SK-N-SH treated with all-trans-retinoic acid at 6 μM for 48 hours (cell line): Measurements from ENCODE around the gene MBD5.

Experiments
- ATAC-seq: fragments of 200-7000 bp; cut with Tn5 transposase; 3 replicates; pipeline ENCODE4 v1.9.1; 2020; ENCODE audit warnings: mild to moderate bottlenecking, moderate library complexity
- ARNTL ChIP-seq: fragments of 450-650 bp; formaldehyde crosslinking; IDR thresholded peaks from 2 replicates; pipeline ENCODE4 v1.5.0; 2020; ENCODE audit warnings: low read depth, mild to moderate bottlenecking, moderate library complexity, borderline replicate concordance
- BACH2 ChIP-seq: fragments of 250-450 bp; sonication (Bioruptor Pico); IDR thresholded peaks from 2 replicates; pipeline ENCODE4 v1.9.0; 2021; ENCODE audit warnings: mild to moderate bottlenecking, borderline replicate concordance
- CSDC2 ChIP-seq: fragments of 250-450 bp; sonication (Bioruptor Pico); IDR thresholded peaks from 2 replicates; pipeline ENCODE4 v1.5.0; 2020; ENCODE audit warnings: mild to moderate bottlenecking, moderate library complexity
- ESRRG ChIP-seq: fragments of 250-450 bp; sonication (Bioruptor Pico); IDR thresholded peaks from 2 replicates; pipeline ENCODE4 v1.6.1; 2021; ENCODE audit warnings: mild to moderate bottlenecking
- GLIS3 ChIP-seq: fragments of 250-450 bp; sonication (Bioruptor Pico); IDR thresholded peaks from 2 replicates; pipeline ENCODE4 v1.5.0; 2020; ENCODE audit warnings: mild to moderate bottlenecking, moderate library complexity
- ISL1 ChIP-seq: fragments of 250-450 bp; sonication (Bioruptor Pico); IDR thresholded peaks from 2 replicates; pipeline ENCODE4 v2.1.2; 2022; ENCODE audit warnings: mild to moderate bottlenecking, moderate library complexity
- OSR1 ChIP-seq: fragments of 250-450 bp; sonication (Bioruptor Pico); IDR thresholded peaks from 2 replicates; pipeline ENCODE4 v1.8.0; 2022; ENCODE audit warnings: moderate library complexity, mild to moderate bottlenecking, inconsistent platforms
- PPARA ChIP-seq: fragments of 250-450 bp; sonication (Bioruptor Pico); IDR thresholded peaks from 2 replicates; pipeline ENCODE4 v1.5.0; 2020; ENCODE audit warnings: mild to moderate bottlenecking, borderline replicate concordance
- RARB ChIP-seq: fragments of 250-450 bp; sonication (Bioruptor Pico); IDR thresholded peaks from 2 replicates; pipeline ENCODE4 v1.8.0; 2021; ENCODE audit warnings: mild to moderate bottlenecking, moderate library complexity
- SNAI2 ChIP-seq: fragments of 250-450 bp; sonication (Bioruptor Pico); IDR thresholded peaks from 2 replicates; pipeline ENCODE4 v1.5.0; 2020; ENCODE audit warnings: mild to moderate bottlenecking, moderate library complexity
- TCF4 ChIP-seq: fragments of 250-450 bp; sonication (Bioruptor Pico); IDR thresholded peaks from 2 replicates; pipeline ENCODE4 v1.8.0; 2021; ENCODE audit warnings: mild to moderate bottlenecking, moderate library complexity, borderline replicate concordance
- TOX ChIP-seq: fragments of 250-450 bp; sonication (Bioruptor Pico); IDR thresholded peaks from 2 replicates; pipeline ENCODE4 v1.8.0; 2021; ENCODE audit warnings: mild to moderate bottlenecking, moderate library complexity, borderline replicate concordance
- ZC3H10 ChIP-seq: fragments of 250-450 bp; sonication (Bioruptor Pico); IDR thresholded peaks from 2 replicates; pipeline ENCODE4 v1.5.1; 2021; ENCODE audit warnings: mild to moderate bottlenecking, moderate library complexity
- ZFP3 ChIP-seq: fragments of 250-450 bp; sonication (Bioruptor Pico); IDR thresholded peaks from 2 replicates; pipeline ENCODE4 v1.5.0; 2020; ENCODE audit warnings: mild to moderate bottlenecking, moderate library complexity
- ZFP30 ChIP-seq: fragments of 450-650 bp; formaldehyde crosslinking; IDR thresholded peaks from 2 replicates; pipeline ENCODE4 v1.5.0; 2022; ENCODE audit warnings: mild to moderate bottlenecking, moderate library complexity
- ZNF565 ChIP-seq: fragments of 450-650 bp; formaldehyde crosslinking; conservative IDR thresholded peaks from 2 replicates; pipeline ENCODE4 v1.5.0; 2020; ENCODE audit warnings: low read depth, mild to moderate bottlenecking, moderate library complexity
- ZNF70 ChIP-seq: fragments of 450-650 bp; formaldehyde crosslinking; IDR thresholded peaks from 2 replicates; pipeline ENCODE4 v1.5.0; 2020; ENCODE audit warnings: mild to moderate bottlenecking, moderate library complexity
- ZNF8 ChIP-seq: fragments of 450-650 bp; formaldehyde crosslinking; IDR thresholded peaks from 2 replicates; pipeline ENCODE4 v1.5.0; 2020; ENCODE audit warnings: mild to moderate bottlenecking, moderate library complexity
- TF ChIP-seq, protein P1 (sequence below): fragments of 250-450 bp; sonication (Bioruptor Pico); IDR thresholded peaks from 2 replicates; pipeline ENCODE4 v1.5.1; 2020; ENCODE audit warnings: low read depth, mild to moderate bottlenecking, moderate library complexity
- TF ChIP-seq, protein P2 (sequence below): fragments of 250-450 bp; sonication (Bioruptor Pico); IDR thresholded peaks from 2 replicates; pipeline ENCODE4 v1.8.0; 2021; ENCODE audit warnings: low read depth, mild to moderate bottlenecking, moderate library complexity, borderline replicate concordance
- TF ChIP-seq, protein P3 (sequence below): fragments of 250-450 bp; sonication (Bioruptor Pico); IDR thresholded peaks from 2 replicates; pipeline ENCODE4 v1.5.0; 2020; ENCODE audit warnings: mild to moderate bottlenecking, moderate library complexity
- TF ChIP-seq, protein P4 (sequence below): fragments of 250-450 bp; sonication (Bioruptor Pico); IDR thresholded peaks from 2 replicates; pipeline ENCODE4 v1.5.1; 2021; ENCODE audit warnings: mild to moderate bottlenecking, moderate library complexity

The MBD5 gene

DNA sequence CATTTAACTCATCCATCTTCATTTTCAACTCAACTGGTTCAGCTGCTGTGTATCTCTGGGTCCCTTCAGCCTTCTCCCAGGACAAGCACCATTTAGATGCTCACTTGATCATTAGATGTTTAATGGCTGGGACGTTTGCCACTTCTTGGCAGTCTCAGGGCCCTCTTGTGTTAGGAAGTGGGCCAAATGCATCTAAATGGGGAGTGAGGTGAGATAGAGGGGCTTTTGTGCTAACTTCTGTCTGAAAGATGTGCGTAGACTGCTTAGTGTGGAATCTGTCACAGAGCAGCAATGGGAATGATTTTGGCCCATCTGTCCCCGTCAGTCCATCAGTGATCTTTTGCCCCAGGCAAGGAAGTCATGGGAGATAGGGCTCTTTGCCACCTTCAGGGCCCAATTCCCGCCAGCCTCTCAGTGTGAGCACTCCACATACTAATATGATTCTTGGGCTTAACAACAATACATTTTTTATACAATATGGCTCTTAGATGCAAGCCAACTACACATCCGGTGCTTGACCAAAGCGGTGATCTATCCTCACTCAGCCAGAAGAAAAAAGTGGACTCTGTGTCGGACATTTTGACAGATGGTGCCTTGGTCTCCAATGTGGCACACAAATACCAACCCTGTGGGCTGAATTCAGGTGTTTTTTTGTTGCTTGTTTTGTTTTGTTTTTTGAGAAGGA lies 528.0 kb downstream of the MBD5 start:
- no peak for ATAC-seq
- TF ChIP-seq, protein P1, sequence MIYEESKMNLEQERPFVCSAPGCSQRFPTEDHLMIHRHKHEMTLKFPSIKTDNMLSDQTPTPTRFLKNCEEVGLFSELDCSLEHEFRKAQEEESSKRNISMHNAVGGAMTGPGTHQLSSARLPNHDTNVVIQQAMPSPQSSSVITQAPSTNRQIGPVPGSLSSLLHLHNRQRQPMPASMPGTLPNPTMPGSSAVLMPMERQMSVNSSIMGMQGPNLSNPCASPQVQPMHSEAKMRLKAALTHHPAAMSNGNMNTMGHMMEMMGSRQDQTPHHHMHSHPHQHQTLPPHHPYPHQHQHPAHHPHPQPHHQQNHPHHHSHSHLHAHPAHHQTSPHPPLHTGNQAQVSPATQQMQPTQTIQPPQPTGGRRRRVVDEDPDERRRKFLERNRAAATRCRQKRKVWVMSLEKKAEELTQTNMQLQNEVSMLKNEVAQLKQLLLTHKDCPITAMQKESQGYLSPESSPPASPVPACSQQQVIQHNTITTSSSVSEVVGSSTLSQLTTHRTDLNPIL: no peak
- TF ChIP-seq ZNF70 (CRISPR knock-in tag): no peak
- TF ChIP-seq BACH2 (CRISPR knock-in tag): no peak
- TF ChIP-seq, protein P2, sequence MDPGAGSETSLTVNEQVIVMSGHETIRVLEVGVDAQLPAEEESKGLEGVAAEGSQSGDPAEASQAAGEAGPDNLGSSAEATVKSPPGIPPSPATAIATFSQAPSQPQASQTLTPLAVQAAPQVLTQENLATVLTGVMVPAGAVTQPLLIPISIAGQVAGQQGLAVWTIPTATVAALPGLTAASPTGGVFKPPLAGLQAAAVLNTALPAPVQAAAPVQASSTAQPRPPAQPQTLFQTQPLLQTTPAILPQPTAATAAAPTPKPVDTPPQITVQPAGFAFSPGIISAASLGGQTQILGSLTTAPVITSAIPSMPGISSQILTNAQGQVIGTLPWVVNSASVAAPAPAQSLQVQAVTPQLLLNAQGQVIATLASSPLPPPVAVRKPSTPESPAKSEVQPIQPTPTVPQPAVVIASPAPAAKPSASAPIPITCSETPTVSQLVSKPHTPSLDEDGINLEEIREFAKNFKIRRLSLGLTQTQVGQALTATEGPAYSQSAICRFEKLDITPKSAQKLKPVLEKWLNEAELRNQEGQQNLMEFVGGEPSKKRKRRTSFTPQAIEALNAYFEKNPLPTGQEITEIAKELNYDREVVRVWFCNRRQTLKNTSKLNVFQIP (CRISPR knock-in tag): no peak
- no peak for TF ChIP-seq ISL1 (CRISPR knock-in tag)
- TF ChIP-seq OSR1: no peak
- TF ChIP-seq GLIS3 (CRISPR knock-in tag): no peak
- TF ChIP-seq CSDC2 (CRISPR knock-in tag): no peak
- no peak for TF ChIP-seq TOX (CRISPR knock-in tag)
- TF ChIP-seq TCF4 (CRISPR knock-in tag): no peak
- no peak for TF ChIP-seq SNAI2 (CRISPR knock-in tag)
- TF ChIP-seq ZNF565 (CRISPR knock-in tag): no peak
- TF ChIP-seq ESRRG: no peak
- no peak for TF ChIP-seq PPARA (CRISPR knock-in tag)
- no peak for TF ChIP-seq ARNTL (CRISPR knock-in tag)
- no peak for TF ChIP-seq RARB (CRISPR knock-in tag)

DNA sequence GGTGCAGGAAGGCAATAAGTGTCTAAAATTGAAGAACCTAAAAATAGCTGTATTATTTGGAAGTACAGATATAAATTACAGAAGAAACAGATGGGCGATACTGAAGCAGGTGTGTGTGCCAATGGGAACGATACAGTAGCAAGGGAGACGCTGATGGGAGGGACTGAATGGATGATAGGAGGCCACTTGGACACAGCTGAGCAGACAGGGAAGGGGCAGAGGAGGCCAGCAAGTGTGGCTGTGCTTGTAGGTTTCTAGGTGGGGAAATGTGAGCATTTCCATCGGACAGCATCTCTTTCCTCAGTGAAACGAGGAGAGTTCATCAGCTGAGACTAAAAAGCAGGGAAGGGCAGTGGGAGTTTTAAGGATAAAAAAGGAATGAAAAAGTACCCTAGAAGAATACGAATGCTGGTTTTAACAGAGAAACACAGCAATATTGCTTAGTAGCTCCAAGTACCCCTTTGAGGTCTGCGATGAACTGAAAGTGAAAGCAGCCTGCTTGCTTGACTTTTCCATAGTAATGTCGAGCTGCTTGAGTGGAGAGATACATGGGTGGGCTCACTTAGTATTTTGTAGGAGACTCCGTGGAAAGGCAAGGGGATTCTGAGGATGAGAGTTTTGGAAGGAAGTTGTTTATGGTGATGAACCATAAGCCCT lies 531.9 kb downstream of the MBD5 start:
- ATAC-seq: peak; percentile 43
- no peak for TF ChIP-seq TCF4 (CRISPR knock-in tag)
- TF ChIP-seq ZFP30 (CRISPR knock-in tag): no peak
- no peak for TF ChIP-seq ZNF565 (CRISPR knock-in tag)
- TF ChIP-seq, protein P3, sequence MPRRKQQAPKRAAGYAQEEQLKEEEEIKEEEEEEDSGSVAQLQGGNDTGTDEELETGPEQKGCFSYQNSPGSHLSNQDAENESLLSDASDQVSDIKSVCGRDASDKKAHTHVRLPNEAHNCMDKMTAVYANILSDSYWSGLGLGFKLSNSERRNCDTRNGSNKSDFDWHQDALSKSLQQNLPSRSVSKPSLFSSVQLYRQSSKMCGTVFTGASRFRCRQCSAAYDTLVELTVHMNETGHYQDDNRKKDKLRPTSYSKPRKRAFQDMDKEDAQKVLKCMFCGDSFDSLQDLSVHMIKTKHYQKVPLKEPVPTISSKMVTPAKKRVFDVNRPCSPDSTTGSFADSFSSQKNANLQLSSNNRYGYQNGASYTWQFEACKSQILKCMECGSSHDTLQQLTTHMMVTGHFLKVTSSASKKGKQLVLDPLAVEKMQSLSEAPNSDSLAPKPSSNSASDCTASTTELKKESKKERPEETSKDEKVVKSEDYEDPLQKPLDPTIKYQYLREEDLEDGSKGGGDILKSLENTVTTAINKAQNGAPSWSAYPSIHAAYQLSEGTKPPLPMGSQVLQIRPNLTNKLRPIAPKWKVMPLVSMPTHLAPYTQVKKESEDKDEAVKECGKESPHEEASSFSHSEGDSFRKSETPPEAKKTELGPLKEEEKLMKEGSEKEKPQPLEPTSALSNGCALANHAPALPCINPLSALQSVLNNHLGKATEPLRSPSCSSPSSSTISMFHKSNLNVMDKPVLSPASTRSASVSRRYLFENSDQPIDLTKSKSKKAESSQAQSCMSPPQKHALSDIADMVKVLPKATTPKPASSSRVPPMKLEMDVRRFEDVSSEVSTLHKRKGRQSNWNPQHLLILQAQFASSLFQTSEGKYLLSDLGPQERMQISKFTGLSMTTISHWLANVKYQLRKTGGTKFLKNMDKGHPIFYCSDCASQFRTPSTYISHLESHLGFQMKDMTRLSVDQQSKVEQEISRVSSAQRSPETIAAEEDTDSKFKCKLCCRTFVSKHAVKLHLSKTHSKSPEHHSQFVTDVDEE (CRISPR knock-in tag): no peak
- TF ChIP-seq CSDC2 (CRISPR knock-in tag): no peak
- no peak for TF ChIP-seq ZC3H10
- no peak for TF ChIP-seq ZNF70 (CRISPR knock-in tag)
- no peak for TF ChIP-seq ISL1 (CRISPR knock-in tag)
- TF ChIP-seq ZFP3: no peak
- TF ChIP-seq GLIS3 (CRISPR knock-in tag): no peak

DNA sequence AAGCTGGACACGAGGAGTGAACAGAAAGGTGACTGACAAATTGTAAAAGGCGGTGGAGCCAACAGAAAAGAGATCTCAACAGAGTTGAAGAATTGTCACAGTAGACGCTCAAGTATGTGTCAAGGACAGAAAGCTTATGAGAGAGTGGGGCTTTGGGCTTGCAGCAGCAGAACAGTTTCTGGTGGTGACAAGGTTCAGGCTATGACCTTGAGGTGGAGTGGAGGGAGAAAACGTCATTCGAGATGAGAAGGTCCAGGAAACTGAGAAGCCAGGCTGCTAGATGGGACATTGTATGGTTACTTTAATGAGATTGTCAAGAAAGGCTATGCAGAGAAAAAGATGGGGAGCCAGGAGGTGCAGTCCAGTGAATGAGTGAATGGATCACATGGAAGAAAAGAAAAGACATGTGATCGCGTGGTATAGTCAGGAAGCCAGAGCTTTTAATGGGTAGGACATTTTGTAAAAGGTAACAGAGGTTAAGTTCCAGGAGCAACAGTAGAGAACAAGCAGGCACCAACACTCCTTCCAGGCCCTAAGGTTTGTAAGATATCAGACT lies 532.5 kb downstream of the MBD5 start:
- no peak for ATAC-seq
- TF ChIP-seq, protein P4, sequence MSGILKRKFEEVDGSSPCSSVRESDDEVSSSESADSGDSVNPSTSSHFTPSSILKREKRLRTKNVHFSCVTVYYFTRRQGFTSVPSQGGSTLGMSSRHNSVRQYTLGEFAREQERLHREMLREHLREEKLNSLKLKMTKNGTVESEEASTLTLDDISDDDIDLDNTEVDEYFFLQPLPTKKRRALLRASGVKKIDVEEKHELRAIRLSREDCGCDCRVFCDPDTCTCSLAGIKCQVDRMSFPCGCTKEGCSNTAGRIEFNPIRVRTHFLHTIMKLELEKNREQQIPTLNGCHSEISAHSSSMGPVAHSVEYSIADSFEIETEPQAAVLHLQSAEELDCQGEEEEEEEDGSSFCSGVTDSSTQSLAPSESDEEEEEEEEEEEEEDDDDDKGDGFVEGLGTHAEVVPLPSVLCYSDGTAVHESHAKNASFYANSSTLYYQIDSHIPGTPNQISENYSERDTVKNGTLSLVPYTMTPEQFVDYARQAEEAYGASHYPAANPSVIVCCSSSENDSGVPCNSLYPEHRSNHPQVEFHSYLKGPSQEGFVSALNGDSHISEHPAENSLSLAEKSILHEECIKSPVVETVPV (CRISPR knock-in tag): no peak
- TF ChIP-seq ZNF565 (CRISPR knock-in tag): no peak
- no peak for TF ChIP-seq RARB (CRISPR knock-in tag)
- no peak for TF ChIP-seq PPARA (CRISPR knock-in tag)
- TF ChIP-seq SNAI2 (CRISPR knock-in tag): no peak
- TF ChIP-seq BACH2 (CRISPR knock-in tag): no peak
- no peak for TF ChIP-seq GLIS3 (CRISPR knock-in tag)
- TF ChIP-seq, protein P2 (CRISPR knock-in tag): no peak
- TF ChIP-seq OSR1: no peak
- TF ChIP-seq, protein P1: no peak
- no peak for TF ChIP-seq ZNF70 (CRISPR knock-in tag)
- TF ChIP-seq, protein P3 (CRISPR knock-in tag): no peak
- no peak for TF ChIP-seq ZNF8 (CRISPR knock-in tag)
